Choroid plexus epithelial cell (primary cell): ENCODE results near the gene MANBA.

Experiments
- DNase-seq: peaks from one replicate; pipeline ENCODE4 v3.0.0-alpha.2; 2010; ENCODE audit warnings: low read depth
- H3K4me3 ChIP-seq: 2 replicates; pipeline ENCODE4 v1.5.1; 2011; ENCODE audit warnings: low read depth, mild to moderate bottlenecking, control low read depth, low read length, moderate library complexity
- TF ChIP-seq, protein P1 (sequence below): conservative IDR thresholded peaks from 2 replicates; pipeline ENCODE4 v1.5.1; 2011; ENCODE audit warnings: low read depth, mild to moderate bottlenecking, control low read depth, inconsistent platforms, low read length, moderate library complexity

Gene MANBA

DNA sequence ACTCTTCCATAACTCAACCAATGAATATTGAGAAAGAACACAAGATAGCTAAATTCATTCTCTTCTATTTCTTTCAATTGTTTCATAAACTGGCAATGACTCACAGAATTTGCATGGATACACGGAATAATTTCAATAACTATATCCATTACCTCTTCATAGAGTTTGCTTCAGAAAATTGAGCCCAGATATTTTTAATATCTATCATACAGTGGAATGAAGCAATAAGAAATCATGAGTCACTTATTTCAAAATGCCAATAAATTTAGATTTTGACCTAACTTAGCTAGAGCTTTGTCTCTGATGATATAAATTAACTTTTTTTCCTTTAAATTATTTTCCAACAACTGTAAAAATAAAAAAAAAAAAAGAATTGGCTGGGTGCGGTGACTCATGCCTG lies 22.2 kb upstream of the MANBA start:
- TF ChIP-seq, protein P1, sequence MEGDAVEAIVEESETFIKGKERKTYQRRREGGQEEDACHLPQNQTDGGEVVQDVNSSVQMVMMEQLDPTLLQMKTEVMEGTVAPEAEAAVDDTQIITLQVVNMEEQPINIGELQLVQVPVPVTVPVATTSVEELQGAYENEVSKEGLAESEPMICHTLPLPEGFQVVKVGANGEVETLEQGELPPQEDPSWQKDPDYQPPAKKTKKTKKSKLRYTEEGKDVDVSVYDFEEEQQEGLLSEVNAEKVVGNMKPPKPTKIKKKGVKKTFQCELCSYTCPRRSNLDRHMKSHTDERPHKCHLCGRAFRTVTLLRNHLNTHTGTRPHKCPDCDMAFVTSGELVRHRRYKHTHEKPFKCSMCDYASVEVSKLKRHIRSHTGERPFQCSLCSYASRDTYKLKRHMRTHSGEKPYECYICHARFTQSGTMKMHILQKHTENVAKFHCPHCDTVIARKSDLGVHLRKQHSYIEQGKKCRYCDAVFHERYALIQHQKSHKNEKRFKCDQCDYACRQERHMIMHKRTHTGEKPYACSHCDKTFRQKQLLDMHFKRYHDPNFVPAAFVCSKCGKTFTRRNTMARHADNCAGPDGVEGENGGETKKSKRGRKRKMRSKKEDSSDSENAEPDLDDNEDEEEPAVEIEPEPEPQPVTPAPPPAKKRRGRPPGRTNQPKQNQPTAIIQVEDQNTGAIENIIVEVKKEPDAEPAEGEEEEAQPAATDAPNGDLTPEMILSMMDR, result no peak
- H3K4me3 ChIP-seq, result no peak overlapping the region
- DNase-seq, result no peak

DNA sequence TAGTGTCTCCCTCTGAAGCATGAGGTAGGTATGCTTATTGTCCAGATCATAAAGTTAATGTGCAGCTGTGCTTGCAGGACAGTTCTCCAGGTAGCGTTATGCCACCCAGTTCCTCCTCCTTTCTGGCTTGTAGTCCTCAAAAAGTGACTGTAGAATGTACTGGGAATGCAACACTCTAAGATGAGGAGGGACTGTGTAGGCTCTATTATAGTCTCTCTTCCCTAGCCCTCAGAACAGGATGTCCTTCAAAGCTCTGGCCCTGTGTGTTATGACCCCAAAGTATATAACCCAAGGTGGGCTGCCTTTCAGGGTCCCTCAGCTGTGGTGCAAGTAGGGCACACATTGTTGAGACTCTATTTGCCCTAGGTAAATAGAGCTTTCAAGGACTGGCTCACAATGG lies 20.8 kb upstream of the MANBA start:
- DNase-seq, result no peak
- no peak overlapping the region for H3K4me3 ChIP-seq
- TF ChIP-seq, protein P1, result no peak

GRCh38 chr4:102780476-102781144 lies 19.8 kb upstream of the MANBA start:
- TF ChIP-seq, protein P1, result no peak
- no peak overlapping the region for H3K4me3 ChIP-seq
- DNase-seq, result peak; percentile 39

DNA sequence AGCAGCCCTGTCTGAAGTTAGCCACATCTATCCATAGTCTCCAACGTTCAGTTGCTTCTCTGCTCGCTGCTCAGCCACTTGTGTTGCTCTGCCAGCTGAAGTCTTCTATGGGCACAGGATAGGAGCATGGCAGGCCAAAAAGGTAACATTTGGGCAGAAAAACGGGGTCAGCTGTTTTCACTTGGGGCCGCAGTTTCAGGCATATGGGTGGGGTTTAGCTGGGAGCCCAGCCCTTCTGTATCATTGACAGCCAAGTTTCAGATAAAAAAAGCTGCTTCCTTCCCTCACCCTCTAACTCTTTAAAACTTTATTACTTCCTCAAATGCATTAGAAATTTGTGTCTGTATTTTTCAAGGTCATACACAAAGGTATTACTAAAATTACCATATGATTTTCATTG lies 18.4 kb upstream of the MANBA start:
- no peak for DNase-seq
- H3K4me3 ChIP-seq, result no peak overlapping the region
- TF ChIP-seq, protein P1, result no peak

DNA sequence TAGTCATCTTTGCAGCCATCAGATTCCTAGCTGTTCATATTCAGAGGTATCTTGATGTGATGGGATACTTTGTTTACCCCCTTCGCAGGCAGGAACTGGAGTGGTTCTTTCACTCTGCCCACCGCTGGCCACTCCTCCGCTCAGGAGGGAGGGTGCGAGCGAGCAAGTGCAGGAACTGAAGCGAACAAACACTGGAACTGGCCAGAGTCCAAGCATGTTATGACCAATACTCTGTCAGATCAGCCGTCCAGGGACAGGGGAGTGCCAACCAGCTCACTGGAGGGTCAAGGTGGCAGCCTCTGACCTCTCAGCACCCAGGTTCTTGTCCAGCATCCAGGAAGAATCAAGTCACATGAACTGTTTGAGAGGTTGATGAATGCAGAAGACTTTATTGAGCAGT lies 18.0 kb upstream of the MANBA start:
- H3K4me3 ChIP-seq, result no peak overlapping the region
- TF ChIP-seq, protein P1, result no peak
- no peak for DNase-seq

- TF ChIP-seq, protein P1, result no peak
- DNase-seq, result no peak
- H3K4me3 ChIP-seq, result no peak overlapping the region
Observed at GRCh38 chr4:102775805-102776204, 15.0 kb upstream of the MANBA start.

DNA sequence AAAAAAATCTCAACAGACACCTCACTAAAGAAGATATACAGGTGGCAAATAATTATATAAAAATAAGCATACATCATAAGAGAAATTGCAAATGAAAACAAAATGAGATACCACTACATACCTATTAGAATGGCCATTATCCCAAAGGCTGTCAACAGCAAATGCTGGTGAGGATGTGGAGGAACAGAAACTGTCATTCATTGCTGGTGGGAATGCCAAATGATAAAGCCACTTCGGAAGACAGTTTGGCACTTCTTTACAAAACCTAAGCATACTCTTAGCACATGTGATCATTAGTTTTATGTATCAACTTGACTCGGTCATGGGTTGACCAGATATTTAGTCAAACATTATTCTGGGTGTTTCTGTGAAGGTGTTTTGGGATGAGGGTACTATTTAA lies 13.5 kb upstream of the MANBA start:
- no peak for DNase-seq
- no peak overlapping the region for H3K4me3 ChIP-seq
- TF ChIP-seq, protein P1, result no peak
